Measurements from ENCODE around the gene LSM11.

LSM11 gene

GRCh38 chr5:157732596-157733262 lies 10.8 kb upstream of the LSM11 start:
- no peak for DNase-seq (ENCODE audit: low read depth in 2 of 2)

GRCh38 chr5:157734436-157734835 lies 9.1 kb upstream of the LSM11 start:
- no peak for DNase-seq (ENCODE audit: low read depth in 2 of 2)

GRCh38 chr5:157735991-157736390 lies 7.5 kb upstream of the LSM11 start:
- DNase-seq (ENCODE audit: low read depth in 2 of 2), result no peak

- DNase-seq (ENCODE audit: low read depth in 2 of 2), result no peak
These were observed 3.9 kb upstream of the LSM11 start for GRCh38 chr5:157739388-157740228.

- no peak for DNase-seq (ENCODE audit: low read depth in 2 of 2)
These were observed 3.3 kb upstream of the LSM11 start for GRCh38 chr5:157740229-157740610.

GRCh38 chr5:157741131-157741530 lies 2.4 kb upstream of the LSM11 start:
- DNase-seq (ENCODE audit: low read depth in 2 of 2), result no peak

GRCh38 chr5:157744051-157745011 lies 819 bp downstream of the LSM11 start:
- DNase-seq (ENCODE audit: low read depth in 2 of 2), result no peak

GRCh38 chr5:157745041-157745456 lies 1.5 kb downstream of the LSM11 start:
- DNase-seq (ENCODE audit: low read depth in 2 of 2), result no peak

GRCh38 chr5:157747173-157747740 lies 3.7 kb downstream of the LSM11 start:
- DNase-seq (ENCODE audit: low read depth in 2 of 2), result no peak

- no peak for DNase-seq (ENCODE audit: low read depth in 2 of 2)
These were observed 4.5 kb downstream of the LSM11 start for GRCh38 chr5:157747766-157748700.

GRCh38 chr5:157748760-157749461 lies 5.4 kb downstream of the LSM11 start:
- DNase-seq (ENCODE audit: low read depth in 2 of 2), result no peak

- no peak for DNase-seq (ENCODE audit: low read depth in 2 of 2)
These were observed 5.9 kb downstream of the LSM11 start for GRCh38 chr5:157749462-157749799.

GRCh38 chr5:157750320-157750719 lies 6.8 kb downstream of the LSM11 start:
- no peak for DNase-seq (ENCODE audit: low read depth in 2 of 2)

- no peak for DNase-seq (ENCODE audit: low read depth in 2 of 2)
These were observed 12.6 kb downstream of the LSM11 start for GRCh38 chr5:157756122-157756521.

- no peak for DNase-seq (ENCODE audit: low read depth in 2 of 2)
These were observed 15.2 kb downstream of the LSM11 start for GRCh38 chr5:157758706-157759105.

GRCh38 chr5:157761690-157762621 lies 18.4 kb downstream of the LSM11 start:
- no peak for DNase-seq (ENCODE audit: low read depth in 2 of 2)

GRCh38 chr5:157764531-157764930 lies 21.0 kb downstream of the LSM11 start:
- DNase-seq (ENCODE audit: low read depth in 2 of 2), result no peak

GRCh38 chr5:157766442-157766841 lies 22.9 kb downstream of the LSM11 start:
- no peak for DNase-seq (ENCODE audit: low read depth in 2 of 2)

GRCh38 chr5:157766902-157767301 lies 23.4 kb downstream of the LSM11 start:
- no peak for DNase-seq (ENCODE audit: low read depth in 2 of 2)
